IPS DF 19.7 (cell line): Measurements from ENCODE around the gene CAPN8.

Experiments
- DNase-seq: peaks from one replicate; pipeline ENCODE4 v3.0.0-alpha.2; 2013; ENCODE audit warnings: low read depth, low spot score

Gene CAPN8

GRCh38 chr1:223654083-223654482, 11.4 kb downstream of the CAPN8 start:
- no peak for DNase-seq

- DNase-seq: no peak
Measured at GRCh38 chr1:223653431-223653830, 12.1 kb downstream of the CAPN8 start.

GRCh38 chr1:223653015-223653414, 12.5 kb downstream of the CAPN8 start:
- DNase-seq: no peak

GRCh38 chr1:223652436-223652941, 13.0 kb downstream of the CAPN8 start:
- no peak for DNase-seq

GRCh38 chr1:223651291-223651991, 14.1 kb downstream of the CAPN8 start:
- DNase-seq: no peak

- DNase-seq: no peak
Measured at GRCh38 chr1:223650465-223650864, 15.0 kb downstream of the CAPN8 start.

- no peak for DNase-seq
Measured at GRCh38 chr1:223649222-223649621, 16.3 kb downstream of the CAPN8 start.

- DNase-seq: no peak
Measured at GRCh38 chr1:223647249-223647648, 18.3 kb downstream of the CAPN8 start.

- no peak for DNase-seq
Measured at GRCh38 chr1:223645903-223646302, 19.6 kb downstream of the CAPN8 start.

GRCh38 chr1:223642237-223642636, 23.3 kb downstream of the CAPN8 start:
- DNase-seq: no peak

GRCh38 chr1:223641523-223642039, 23.9 kb downstream of the CAPN8 start:
- DNase-seq: no peak

- DNase-seq: no peak
Measured at GRCh38 chr1:223639331-223639749, 26.2 kb downstream of the CAPN8 start.

GRCh38 chr1:223635236-223635635, 30.3 kb downstream of the CAPN8 start:
- no peak for DNase-seq

- DNase-seq: no peak
Measured at GRCh38 chr1:223634423-223634822, 31.1 kb downstream of the CAPN8 start.

GRCh38 chr1:223631956-223632355, 33.5 kb downstream of the CAPN8 start:
- no peak for DNase-seq

GRCh38 chr1:223631473-223631872, 34.0 kb downstream of the CAPN8 start:
- no peak for DNase-seq

GRCh38 chr1:223629126-223629457, 36.4 kb downstream of the CAPN8 start:
- no peak for DNase-seq

GRCh38 chr1:223628233-223629125, 37.0 kb downstream of the CAPN8 start:
- peak; percentile 50 for DNase-seq

- no peak for DNase-seq
Measured at GRCh38 chr1:223622132-223622842, 43.2 kb downstream of the CAPN8 start.

GRCh38 chr1:223621312-223621734, 44.2 kb downstream of the CAPN8 start:
- no peak for DNase-seq

GRCh38 chr1:223620297-223620897, 45.1 kb downstream of the CAPN8 start:
- DNase-seq: no peak
